A673 (cell line): ENCODE results near the gene COL3A1.

Experiments
- EZH2 ChIP-seq: fragments of 200-600 bp; sonication (generic); IDR thresholded peaks from 2 replicates; pipeline ENCODE4 v1.6.1; 2017; ENCODE audit warnings: borderline replicate concordance, low read depth, mild to moderate bottlenecking, mixed read lengths, antibody characterized with exemption, low read length; ENCODE audit not compliant: poor library complexity, severe bottlenecking
- TF ChIP-seq, protein P1 (sequence below): fragments of 300-800, 200-600 bp; sonication (generic); conservative IDR thresholded peaks from 2 replicates; pipeline ENCODE4 v1.5.1; 2017; ENCODE audit warnings: low read depth, mild to moderate bottlenecking, antibody characterized with exemption, low read length, moderate library complexity, mixed read lengths

DNA sequence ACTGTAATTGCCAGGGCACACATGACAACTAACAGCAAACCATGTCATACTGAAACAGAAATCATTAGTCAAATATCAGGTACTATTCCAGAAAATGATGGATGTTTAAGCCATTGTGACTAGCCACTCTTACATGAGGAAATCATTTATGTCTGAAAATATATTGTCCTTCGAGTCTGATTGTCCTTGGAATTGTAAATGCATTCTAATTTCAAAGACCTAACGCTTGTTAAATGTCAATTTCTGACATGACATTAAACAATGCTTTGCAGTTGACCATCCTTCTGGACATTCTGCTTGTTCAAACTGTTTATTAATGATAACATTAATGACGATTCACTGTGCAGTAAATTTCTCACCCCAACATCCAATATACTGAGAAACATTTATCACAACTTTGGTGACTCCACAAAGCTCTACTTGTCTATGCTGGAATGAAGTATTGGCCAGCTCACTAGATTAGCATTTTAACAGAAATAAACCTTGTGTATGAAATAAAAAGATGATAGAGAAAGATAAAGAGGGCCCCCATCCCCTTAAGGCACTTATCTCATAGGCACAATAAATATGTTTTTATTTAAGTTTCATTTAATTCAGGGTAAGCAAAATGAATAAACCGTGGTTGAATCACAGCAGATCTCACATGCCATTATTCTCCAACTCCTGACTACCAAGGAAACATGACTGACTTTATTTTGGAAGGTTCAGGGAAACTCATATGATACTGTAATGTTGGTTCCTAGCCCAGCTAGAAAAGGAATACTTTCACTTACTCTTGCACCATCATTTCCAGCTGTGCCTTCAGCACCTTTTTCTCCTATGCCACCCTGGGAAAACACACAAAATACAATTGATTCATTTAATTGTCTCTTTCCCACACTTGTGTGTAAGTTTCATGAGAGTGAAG lies 82.3 kb downstream of the COL3A1 start:
- TF ChIP-seq, protein P1, sequence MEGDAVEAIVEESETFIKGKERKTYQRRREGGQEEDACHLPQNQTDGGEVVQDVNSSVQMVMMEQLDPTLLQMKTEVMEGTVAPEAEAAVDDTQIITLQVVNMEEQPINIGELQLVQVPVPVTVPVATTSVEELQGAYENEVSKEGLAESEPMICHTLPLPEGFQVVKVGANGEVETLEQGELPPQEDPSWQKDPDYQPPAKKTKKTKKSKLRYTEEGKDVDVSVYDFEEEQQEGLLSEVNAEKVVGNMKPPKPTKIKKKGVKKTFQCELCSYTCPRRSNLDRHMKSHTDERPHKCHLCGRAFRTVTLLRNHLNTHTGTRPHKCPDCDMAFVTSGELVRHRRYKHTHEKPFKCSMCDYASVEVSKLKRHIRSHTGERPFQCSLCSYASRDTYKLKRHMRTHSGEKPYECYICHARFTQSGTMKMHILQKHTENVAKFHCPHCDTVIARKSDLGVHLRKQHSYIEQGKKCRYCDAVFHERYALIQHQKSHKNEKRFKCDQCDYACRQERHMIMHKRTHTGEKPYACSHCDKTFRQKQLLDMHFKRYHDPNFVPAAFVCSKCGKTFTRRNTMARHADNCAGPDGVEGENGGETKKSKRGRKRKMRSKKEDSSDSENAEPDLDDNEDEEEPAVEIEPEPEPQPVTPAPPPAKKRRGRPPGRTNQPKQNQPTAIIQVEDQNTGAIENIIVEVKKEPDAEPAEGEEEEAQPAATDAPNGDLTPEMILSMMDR = no peak
- no peak for TF ChIP-seq EZH2
